Measurements from ENCODE around the gene TBL3.

- TF ChIP-seq POLR2A (IDR thresholded peaks at IDR 0.05; ENCODE audit: low read length) (no peak), GATA1 (IDR thresholded peaks at IDR 0.05; ENCODE audit: low read depth, low read length) (no peak)
These were observed 42.7 kb upstream of the TBL3 start for GRCh38 chr16:1929105-1929504.

Measured in erythroblast (primary cell).